Upper lobe of right lung (tissue), 1 donor: ENCODE data around the gene TMEM107. TPM values are rescaled to one million over a fixed set of nuclear protein-coding genes. Genes with fewer than 3 reads are reported as not detected.

Source experiments
- ATAC-seq: fragments of 200-7000 bp; cut with Tn5 transposase; one replicate; pipeline ENCODE4 v1.9.1; 2020; ENCODE audit warnings: mild to moderate bottlenecking, moderate library complexity
- DNase-seq: peaks from one replicate; pipeline ENCODE4 v3.0.0-alpha.2; 2020
- H3K27ac ChIP-seq: fragments of 200-600 bp; one replicate; pipeline ENCODE4 v1.8.0; 2022
- H3K27me3 ChIP-seq: fragments of 200-600 bp; one replicate; pipeline ENCODE4 v1.8.0; 2022; ENCODE audit warnings: mild to moderate bottlenecking
- H3K36me3 ChIP-seq: fragments of 200-600 bp; one replicate; pipeline ENCODE4 v1.8.0; 2022
- H3K4me1 ChIP-seq: fragments of 200-600 bp; one replicate; pipeline ENCODE4 v1.8.0; 2022
- H3K4me3 ChIP-seq: fragments of 200-600 bp; one replicate; pipeline ENCODE4 v1.8.0; 2022; ENCODE audit warnings: mild to moderate bottlenecking
- H3K9me3 ChIP-seq: fragments of 200-600 bp; one replicate; pipeline ENCODE4 v1.8.0; 2022
- intact Hi-C: fragments of 100-400 bp; cut with DNase I; formaldehyde crosslinking; loops from one replicate; pipeline ENCODE4 v1.11.0; 2022
- total RNA-seq: library from RNA; stranded (reverse); fragmentation: NEBNext Ultra II Directional; extraction: Animal tissue kit (Norgen Biotek cat#: 25700); gene quantifications from one replicate; pipeline ENCODE4 v1.2.1, GENCODE V29; 2021
- TF ChIP-seq, protein P1 (sequence below): fragments of 200-600 bp; IDR thresholded peaks from one replicate; pipeline ENCODE4 v1.8.0; 2022; ENCODE audit warnings: antibody characterized with exemption
- donor health status: DM: no; HTN: yes; CAD: no; lungs with severe emphysema.

Gene TMEM107
- total RNA-seq, 1 donor from 2014 or later, result 9.3 TPM

DNA sequence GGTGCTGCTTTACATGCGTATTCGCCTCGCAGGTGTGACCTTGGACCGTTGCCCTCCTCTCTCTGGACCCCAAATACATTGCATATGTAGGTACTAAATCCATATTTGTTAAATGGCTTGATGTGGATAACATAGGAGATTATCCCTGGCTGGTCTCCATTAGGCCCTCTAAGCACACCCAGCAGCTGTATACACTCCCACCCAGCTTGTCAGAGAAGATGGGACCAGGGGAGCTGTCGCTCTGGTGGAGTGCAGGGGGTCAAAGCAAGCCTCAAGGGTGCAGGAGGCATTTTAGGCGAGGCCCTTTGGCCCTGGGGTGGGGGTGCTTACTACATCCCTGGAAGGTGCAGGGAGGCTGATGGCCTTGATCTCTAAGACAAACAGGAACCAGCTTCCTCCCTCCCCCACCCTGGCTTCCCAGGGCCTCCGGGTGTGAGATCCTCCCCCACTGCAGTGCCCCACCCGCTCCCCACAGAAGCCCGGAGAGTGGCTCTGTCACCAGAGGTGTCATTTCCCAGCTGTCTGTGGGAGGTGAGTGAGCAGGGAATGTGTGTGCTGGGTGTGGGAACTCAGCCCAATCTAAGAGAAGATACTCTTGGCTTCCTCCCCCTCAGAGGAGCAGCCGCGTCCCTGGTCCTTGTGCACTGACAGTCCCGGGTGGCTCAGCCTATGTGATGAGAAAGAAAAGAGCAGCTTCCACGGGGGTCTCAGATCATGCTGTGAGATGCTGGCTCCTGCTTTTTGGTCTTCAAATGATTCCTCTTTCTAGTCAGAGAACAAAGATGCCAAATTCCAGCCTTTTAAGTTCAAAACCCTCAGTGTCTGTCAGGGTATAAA is 12.0 kb downstream of the TMEM107 start:
- H3K4me3 ChIP-seq, result peak overlapping the region; percentile 9
- peaks cover 35% of the 10 kb centered on the region for H3K4me1 ChIP-seq
- TF ChIP-seq, protein P1, sequence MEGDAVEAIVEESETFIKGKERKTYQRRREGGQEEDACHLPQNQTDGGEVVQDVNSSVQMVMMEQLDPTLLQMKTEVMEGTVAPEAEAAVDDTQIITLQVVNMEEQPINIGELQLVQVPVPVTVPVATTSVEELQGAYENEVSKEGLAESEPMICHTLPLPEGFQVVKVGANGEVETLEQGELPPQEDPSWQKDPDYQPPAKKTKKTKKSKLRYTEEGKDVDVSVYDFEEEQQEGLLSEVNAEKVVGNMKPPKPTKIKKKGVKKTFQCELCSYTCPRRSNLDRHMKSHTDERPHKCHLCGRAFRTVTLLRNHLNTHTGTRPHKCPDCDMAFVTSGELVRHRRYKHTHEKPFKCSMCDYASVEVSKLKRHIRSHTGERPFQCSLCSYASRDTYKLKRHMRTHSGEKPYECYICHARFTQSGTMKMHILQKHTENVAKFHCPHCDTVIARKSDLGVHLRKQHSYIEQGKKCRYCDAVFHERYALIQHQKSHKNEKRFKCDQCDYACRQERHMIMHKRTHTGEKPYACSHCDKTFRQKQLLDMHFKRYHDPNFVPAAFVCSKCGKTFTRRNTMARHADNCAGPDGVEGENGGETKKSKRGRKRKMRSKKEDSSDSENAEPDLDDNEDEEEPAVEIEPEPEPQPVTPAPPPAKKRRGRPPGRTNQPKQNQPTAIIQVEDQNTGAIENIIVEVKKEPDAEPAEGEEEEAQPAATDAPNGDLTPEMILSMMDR, result no peak
- ATAC-seq, result peak; percentile 70
- peak; percentile 83 for DNase-seq
- H3K36me3 ChIP-seq, result peaks cover 21% of the 10 kb centered on the region
- no peaks in the 10 kb centered on the region for H3K9me3 ChIP-seq
- H3K27ac ChIP-seq, result peak overlapping the region; percentile 98
- no peaks in the 10 kb centered on the region for H3K27me3 ChIP-seq
- intact Hi-C loops, result no loop called here

DNA sequence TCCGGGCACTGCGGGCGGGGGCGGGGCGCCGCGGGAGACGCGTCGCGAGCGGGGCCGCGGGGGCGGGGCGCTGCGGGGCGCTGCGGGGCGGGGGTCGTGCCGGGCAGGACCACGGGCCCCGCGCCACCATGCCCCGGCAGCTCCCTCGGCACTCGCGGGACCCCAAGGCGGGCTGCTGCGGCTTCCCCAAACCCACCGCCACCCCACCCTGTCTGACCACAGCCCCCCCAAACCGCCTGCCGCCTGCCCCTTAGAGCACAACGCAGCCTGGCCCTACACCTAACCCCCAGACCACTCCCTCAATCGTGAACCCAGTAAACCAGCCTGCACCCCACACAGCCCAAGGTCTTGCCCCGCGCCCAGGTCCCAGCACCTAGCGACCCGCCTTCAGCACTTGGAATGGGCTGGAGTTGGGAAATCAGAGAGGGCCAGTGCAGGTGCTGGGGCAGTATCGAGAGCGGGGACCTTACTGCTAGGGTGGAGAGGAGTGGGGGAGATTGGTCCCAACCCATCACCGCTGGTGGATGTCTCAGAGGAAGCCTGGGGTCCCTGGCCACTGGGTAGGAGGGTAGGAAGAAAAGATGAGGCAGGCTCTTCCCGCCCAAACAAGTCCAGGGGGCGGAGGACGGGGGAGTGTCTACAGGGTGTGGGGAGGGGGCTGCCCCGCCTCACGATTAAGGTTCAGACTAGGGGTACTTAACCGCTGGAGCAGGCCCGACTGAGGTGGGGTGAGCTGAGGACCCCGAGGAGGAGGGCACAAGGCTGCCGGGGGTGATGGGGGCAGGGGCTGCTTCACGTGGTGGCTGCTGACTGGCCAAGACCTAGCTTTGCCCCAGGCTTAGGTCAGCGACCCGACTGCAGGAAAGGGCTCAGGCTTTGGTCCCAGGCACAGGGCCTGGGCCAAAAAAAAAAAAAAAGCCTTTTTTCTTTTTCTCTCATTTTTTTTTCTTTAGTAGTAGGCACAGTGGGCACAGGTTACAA is 12.9 kb downstream of the TMEM107 start:
- H3K4me1 ChIP-seq, result peaks cover 40% of the 10 kb centered on the region
- TF ChIP-seq, protein P1, result no peak
- peaks cover 25% of the 10 kb centered on the region for H3K36me3 ChIP-seq
- peak; percentile 31 for ATAC-seq
- H3K27ac ChIP-seq, result peak overlapping the region; percentile 98
- no peaks in the 10 kb centered on the region for H3K27me3 ChIP-seq
- peak overlapping the region; percentile 96 for H3K4me3 ChIP-seq
- intact Hi-C loops, result no loop called here
- DNase-seq, result peak; percentile 75
- H3K9me3 ChIP-seq, result no peaks in the 10 kb centered on the region

DNA sequence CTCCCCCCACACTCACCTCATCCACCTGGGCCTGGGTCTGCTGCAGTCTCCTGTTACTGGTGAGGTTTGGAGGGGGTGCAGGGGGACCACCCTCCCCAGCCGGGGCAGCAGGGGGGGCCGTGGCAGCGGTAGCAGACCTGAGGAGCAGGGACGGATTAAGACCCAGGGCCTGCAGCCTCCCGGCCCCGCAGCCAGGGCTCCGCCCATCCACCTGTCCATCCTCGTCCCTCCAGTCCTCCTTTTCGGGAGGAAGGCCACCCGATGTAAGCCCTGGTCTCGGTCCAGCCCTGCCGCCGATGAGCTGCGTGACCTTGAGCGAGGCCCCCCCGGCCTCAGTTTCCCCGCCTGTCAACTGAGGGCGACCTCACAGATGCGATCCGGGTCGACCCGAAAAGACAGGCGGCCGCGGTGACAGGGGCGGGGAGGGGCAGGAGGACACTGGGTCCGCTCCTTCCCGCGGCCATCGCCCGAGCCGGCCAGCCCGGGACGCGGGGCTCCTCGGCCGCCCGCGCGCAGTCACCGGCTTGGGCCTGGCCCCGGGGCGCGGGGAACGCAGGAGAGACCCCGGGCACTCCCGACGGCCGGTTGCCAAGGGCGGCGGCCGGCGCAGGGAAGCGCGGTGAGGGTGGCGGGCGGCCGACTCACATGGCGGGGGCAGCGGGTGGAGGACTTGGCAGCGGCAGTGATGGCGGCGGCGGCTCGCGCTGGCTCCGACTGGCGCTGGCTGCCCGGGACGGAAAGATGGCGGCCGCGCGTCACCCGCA is 13.8 kb downstream of the TMEM107 start, which contains the start of gene VAMP2:
Gene VAMP2, minus strand, starts transcription at position 716 of the 764 bp plus-strand sequence. Its CDS starts 69 bp downstream, at position 647.
- H3K9me3 ChIP-seq, result no peaks in the 10 kb centered on the region
- intact Hi-C loops, result no loop called here
- ATAC-seq (peak; percentile 78), DNase-seq (peak; percentile 93)
- peak within 1 kb of the TSS; percentile 98 for H3K27ac ChIP-seq
- H3K27me3 ChIP-seq, result no peaks in the 10 kb centered on the region
- peak within 1 kb of the TSS; percentile 96 for H3K4me3 ChIP-seq
- TF ChIP-seq, protein P1, result no peak
- H3K4me1 ChIP-seq, result peaks cover 46% of the 10 kb centered on the region
- H3K36me3 ChIP-seq, result peaks cover 27% of the 10 kb centered on the region

DNA sequence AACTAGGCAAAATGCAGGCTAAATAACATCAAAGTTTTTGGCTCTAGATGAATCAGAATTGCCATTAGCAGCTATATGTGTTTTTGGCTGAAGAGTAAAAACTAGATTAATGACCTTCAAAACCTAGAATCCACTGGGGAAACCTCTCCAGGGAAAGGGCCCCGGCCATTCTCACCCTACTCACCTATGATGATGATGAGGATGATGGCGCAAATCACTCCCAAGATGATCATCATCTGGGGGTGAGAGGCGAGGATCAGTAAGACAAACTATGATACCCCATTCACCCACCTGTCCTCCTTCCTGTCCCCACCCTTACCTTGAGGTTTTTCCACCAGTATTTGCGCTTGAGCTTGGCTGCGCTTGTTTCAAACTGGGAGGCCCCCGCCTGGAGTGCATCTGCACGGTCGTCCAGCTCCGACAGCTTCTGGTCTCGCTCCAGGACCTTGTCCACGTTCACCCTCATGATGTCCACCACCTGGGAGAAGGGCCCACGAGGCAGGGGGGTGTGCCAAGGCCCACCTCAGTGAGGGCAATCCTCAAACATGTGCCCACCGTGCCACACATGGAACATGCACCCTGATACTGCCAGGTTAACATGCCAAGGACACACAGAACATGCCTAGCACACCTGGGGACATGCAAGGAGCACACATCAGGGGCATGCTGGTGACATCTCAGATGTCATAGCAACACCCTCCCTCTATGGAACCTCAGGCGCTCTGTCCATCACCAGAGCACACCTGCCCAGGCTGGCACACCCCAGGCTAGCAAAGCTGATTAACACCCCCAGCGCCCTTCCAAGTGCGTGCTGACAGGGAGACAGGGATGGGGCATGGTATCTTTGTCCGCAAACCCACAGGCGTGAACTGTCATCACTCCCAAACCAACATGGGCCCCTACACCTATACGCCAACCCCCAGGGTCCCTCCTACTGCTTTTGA is 14.6 kb downstream of the TMEM107 start:
- H3K27ac ChIP-seq, result peak overlapping the region; percentile 98
- peak overlapping the region; percentile 96 for H3K4me3 ChIP-seq
- DNase-seq (peak; percentile 67), ATAC-seq (no peak)
- TF ChIP-seq, protein P1, result no peak
- no peaks in the 10 kb centered on the region for H3K27me3 ChIP-seq
- H3K4me1 ChIP-seq, result peaks cover 52% of the 10 kb centered on the region
- intact Hi-C loops, result no loop called here
- H3K9me3 ChIP-seq, result no peaks in the 10 kb centered on the region
- H3K36me3 ChIP-seq, result peaks cover 27% of the 10 kb centered on the region
